ENCODE results near the gene DTX4.
A peak's percentile ranks its signal among the peaks of the same experiment; 100 is the strongest.

DNA sequence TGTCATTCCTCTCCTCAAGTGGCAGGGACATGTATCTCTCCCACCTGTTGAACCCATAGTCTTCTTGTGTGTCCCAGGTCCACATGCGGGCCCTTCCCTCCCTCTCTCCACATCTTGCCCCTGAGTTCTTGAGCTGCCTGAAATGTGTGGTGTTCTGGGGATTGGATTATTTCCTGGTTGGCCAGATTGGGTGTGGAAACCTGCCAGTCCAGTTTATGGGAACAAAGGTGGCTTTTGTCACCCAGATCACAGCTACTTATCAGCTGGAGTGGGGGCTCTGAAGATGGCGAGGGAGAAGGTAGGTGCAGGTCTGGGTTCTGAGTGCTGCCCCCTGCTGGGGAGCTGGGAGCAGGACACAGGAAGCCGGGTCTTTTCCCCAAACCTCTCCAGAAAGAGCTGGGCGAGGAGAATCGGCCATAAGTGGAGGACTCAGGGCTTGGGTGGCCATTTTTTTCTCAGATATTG is 14.2 kb downstream of the DTX4 start:
- TF ChIP-seq, protein P1, sequence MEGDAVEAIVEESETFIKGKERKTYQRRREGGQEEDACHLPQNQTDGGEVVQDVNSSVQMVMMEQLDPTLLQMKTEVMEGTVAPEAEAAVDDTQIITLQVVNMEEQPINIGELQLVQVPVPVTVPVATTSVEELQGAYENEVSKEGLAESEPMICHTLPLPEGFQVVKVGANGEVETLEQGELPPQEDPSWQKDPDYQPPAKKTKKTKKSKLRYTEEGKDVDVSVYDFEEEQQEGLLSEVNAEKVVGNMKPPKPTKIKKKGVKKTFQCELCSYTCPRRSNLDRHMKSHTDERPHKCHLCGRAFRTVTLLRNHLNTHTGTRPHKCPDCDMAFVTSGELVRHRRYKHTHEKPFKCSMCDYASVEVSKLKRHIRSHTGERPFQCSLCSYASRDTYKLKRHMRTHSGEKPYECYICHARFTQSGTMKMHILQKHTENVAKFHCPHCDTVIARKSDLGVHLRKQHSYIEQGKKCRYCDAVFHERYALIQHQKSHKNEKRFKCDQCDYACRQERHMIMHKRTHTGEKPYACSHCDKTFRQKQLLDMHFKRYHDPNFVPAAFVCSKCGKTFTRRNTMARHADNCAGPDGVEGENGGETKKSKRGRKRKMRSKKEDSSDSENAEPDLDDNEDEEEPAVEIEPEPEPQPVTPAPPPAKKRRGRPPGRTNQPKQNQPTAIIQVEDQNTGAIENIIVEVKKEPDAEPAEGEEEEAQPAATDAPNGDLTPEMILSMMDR (IDR thresholded peaks at IDR 0.05), result peak; percentile 59
- TF ChIP-seq, protein P2, sequence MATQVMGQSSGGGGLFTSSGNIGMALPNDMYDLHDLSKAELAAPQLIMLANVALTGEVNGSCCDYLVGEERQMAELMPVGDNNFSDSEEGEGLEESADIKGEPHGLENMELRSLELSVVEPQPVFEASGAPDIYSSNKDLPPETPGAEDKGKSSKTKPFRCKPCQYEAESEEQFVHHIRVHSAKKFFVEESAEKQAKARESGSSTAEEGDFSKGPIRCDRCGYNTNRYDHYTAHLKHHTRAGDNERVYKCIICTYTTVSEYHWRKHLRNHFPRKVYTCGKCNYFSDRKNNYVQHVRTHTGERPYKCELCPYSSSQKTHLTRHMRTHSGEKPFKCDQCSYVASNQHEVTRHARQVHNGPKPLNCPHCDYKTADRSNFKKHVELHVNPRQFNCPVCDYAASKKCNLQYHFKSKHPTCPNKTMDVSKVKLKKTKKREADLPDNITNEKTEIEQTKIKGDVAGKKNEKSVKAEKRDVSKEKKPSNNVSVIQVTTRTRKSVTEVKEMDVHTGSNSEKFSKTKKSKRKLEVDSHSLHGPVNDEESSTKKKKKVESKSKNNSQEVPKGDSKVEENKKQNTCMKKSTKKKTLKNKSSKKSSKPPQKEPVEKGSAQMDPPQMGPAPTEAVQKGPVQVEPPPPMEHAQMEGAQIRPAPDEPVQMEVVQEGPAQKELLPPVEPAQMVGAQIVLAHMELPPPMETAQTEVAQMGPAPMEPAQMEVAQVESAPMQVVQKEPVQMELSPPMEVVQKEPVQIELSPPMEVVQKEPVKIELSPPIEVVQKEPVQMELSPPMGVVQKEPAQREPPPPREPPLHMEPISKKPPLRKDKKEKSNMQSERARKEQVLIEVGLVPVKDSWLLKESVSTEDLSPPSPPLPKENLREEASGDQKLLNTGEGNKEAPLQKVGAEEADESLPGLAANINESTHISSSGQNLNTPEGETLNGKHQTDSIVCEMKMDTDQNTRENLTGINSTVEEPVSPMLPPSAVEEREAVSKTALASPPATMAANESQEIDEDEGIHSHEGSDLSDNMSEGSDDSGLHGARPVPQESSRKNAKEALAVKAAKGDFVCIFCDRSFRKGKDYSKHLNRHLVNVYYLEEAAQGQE (IDR thresholded peaks at IDR 0.05; ENCODE audit: low read depth, low read length), result no peak
- TF ChIP-seq, protein P3, sequence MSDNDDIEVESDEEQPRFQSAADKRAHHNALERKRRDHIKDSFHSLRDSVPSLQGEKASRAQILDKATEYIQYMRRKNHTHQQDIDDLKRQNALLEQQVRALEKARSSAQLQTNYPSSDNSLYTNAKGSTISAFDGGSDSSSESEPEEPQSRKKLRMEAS (IDR thresholded peaks at IDR 0.05; ENCODE audit: low read depth), result no peak
- TF ChIP-seq YY1 (IDR thresholded peaks at IDR 0.05; ENCODE audit: low read depth) (no peak), EZH2phosphoT487 (IDR thresholded peaks at IDR 0.05; ENCODE audit: borderline replicate concordance, low read depth) (no peak), MXI1 (IDR thresholded peaks at IDR 0.05; ENCODE audit: low read depth, low read length) (no peak), EP300 (IDR thresholded peaks at IDR 0.05; ENCODE audit: borderline replicate concordance in 1 of 2, low read depth in 1 of 2, low read length in 1 of 2) (no peak), POLR2AphosphoS5 (IDR thresholded peaks at IDR 0.05; ENCODE audit: low read depth, low read length) (no peak), NRF1 (IDR thresholded peaks at IDR 0.05; ENCODE audit: low read depth, low read length) (no peak)
